ENCODE results near the gene AFF2. TPM values are rescaled to one million over a fixed set of nuclear protein-coding genes. Genes with fewer than 3 reads are reported as not detected.

Gene AFF2
- total RNA-seq, 1 experiment from 2014 or later: 0.19 TPM

GRCh38 chrX:148522006-148522405, 21.6 kb downstream of the AFF2 start:
- H3K27ac Mint-ChIP-seq (ENCODE audit: low read depth, unreplicated experiment): no peak overlapping the region
- no TSS peak for BruUV-seq (replicated peaks)
- CTCF ChIA-PET: interaction anchor here (0.7 kb wide), 1 partner anchor 8 kb away, joined by 3 read pairs; no protein-coding TSS in a partner anchor

GRCh38 chrX:148523303-148524080, 23.1 kb downstream of the AFF2 start:
- Mint-ChIP-seq H3K4me1 (ENCODE audit: insufficient read depth, unreplicated experiment) (no peaks in the 10 kb centered on the region), H3K36me3 (ENCODE audit: insufficient read depth, unreplicated experiment) (no peaks in the 10 kb centered on the region), H3K27me3 (ENCODE audit: insufficient read depth, unreplicated experiment) (no peaks in the 10 kb centered on the region), H3K4me3 (ENCODE audit: unreplicated experiment) (no peak overlapping the region), H3K9me3 (ENCODE audit: unreplicated experiment) (peaks cover 7% of the 10 kb centered on the region), H3K27ac (ENCODE audit: low read depth, unreplicated experiment) (no peak overlapping the region)
- TF ChIP-seq, protein P1, sequence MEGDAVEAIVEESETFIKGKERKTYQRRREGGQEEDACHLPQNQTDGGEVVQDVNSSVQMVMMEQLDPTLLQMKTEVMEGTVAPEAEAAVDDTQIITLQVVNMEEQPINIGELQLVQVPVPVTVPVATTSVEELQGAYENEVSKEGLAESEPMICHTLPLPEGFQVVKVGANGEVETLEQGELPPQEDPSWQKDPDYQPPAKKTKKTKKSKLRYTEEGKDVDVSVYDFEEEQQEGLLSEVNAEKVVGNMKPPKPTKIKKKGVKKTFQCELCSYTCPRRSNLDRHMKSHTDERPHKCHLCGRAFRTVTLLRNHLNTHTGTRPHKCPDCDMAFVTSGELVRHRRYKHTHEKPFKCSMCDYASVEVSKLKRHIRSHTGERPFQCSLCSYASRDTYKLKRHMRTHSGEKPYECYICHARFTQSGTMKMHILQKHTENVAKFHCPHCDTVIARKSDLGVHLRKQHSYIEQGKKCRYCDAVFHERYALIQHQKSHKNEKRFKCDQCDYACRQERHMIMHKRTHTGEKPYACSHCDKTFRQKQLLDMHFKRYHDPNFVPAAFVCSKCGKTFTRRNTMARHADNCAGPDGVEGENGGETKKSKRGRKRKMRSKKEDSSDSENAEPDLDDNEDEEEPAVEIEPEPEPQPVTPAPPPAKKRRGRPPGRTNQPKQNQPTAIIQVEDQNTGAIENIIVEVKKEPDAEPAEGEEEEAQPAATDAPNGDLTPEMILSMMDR (IDR thresholded peaks at IDR 0.05; ENCODE audit: unreplicated experiment): no peak
- BruUV-seq (replicated peaks): no TSS peak
- CTCF ChIA-PET: interaction anchor here (0.6 kb wide), 1 partner anchor 112 kb away, joined by 3 read pairs; no protein-coding TSS in a partner anchor
- POLR2A ChIA-PET: no interaction called here
- intact Hi-C loops (cut with micrococcal nuclease): no loop called here
- DNase-seq (ENCODE audit: unreplicated experiment): no peak

More at GRCh38 chrX:148522006-148522405, 21.6 kb downstream of the AFF2 start:
- intact Hi-C loops (cut with micrococcal nuclease): no loop called here
- TF ChIP-seq, protein P1 (IDR thresholded peaks at IDR 0.05; ENCODE audit: unreplicated experiment): no peak
- Mint-ChIP-seq H3K4me3 (ENCODE audit: unreplicated experiment) (no peak overlapping the region), H3K9me3 (ENCODE audit: unreplicated experiment) (peaks cover 7% of the 10 kb centered on the region), H3K27me3 (ENCODE audit: insufficient read depth, unreplicated experiment) (no peaks in the 10 kb centered on the region), H3K36me3 (ENCODE audit: insufficient read depth, unreplicated experiment) (no peaks in the 10 kb centered on the region), H3K4me1 (ENCODE audit: insufficient read depth, unreplicated experiment) (no peaks in the 10 kb centered on the region)
- POLR2A ChIA-PET: no interaction called here
- DNase-seq (ENCODE audit: unreplicated experiment): no peak

DNA sequence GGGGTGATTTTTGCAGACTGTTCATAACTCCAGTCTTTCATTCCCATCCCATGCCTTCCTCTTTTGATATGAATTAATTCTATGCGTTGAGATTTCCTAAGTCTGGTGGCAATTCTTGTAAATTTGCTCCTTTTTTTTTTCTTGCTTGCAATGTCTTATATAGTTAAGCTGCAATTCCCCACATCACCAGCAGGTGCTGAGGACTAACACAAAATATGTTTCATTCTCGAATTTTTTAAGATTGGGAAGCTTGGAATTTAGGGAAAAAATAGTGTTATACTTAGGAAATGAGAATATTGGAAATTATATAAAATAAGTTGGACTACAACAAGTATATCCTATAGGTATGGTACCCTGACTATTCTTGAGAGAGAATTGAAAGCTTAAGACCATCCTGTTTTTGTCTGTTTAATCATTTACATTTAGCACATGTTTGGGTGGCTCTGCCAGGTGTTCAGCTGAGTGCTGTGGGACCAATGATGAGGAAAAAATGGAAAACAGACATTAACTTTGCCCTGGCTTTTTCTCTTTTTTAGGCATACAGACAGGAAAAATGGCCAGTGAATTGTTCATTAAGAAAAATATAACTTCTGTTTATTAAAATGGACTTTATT, 30.2 kb downstream of the AFF2 start:
- POLR2A ChIA-PET: interaction anchor here (0.9 kb wide), 1 partner anchor 17 kb away, joined by 4 read pairs; no protein-coding TSS in a partner anchor
- CTCF ChIA-PET: interaction anchor here (0.6 to 2.4 kb wide), 24 partner anchors 8 to 1098 kb away, joined by 3 to 9 read pairs (median 4); no protein-coding TSS in a partner anchor
- BruUV-seq (replicated peaks): no TSS peak
- Mint-ChIP-seq H3K36me3 (ENCODE audit: insufficient read depth, unreplicated experiment) (no peaks in the 10 kb centered on the region), H3K27ac (ENCODE audit: low read depth, unreplicated experiment) (no peak overlapping the region), H3K4me3 (ENCODE audit: unreplicated experiment) (no peak overlapping the region), H3K9me3 (ENCODE audit: unreplicated experiment) (no peaks in the 10 kb centered on the region), H3K27me3 (ENCODE audit: insufficient read depth, unreplicated experiment) (no peaks in the 10 kb centered on the region), H3K4me1 (ENCODE audit: insufficient read depth, unreplicated experiment) (no peaks in the 10 kb centered on the region)
- TF ChIP-seq, protein P1 (IDR thresholded peaks at IDR 0.05; ENCODE audit: unreplicated experiment): peak; percentile 47
- DNase-seq (ENCODE audit: unreplicated experiment): peak; percentile 16
- intact Hi-C loops (cut with micrococcal nuclease): no loop called here

DNA sequence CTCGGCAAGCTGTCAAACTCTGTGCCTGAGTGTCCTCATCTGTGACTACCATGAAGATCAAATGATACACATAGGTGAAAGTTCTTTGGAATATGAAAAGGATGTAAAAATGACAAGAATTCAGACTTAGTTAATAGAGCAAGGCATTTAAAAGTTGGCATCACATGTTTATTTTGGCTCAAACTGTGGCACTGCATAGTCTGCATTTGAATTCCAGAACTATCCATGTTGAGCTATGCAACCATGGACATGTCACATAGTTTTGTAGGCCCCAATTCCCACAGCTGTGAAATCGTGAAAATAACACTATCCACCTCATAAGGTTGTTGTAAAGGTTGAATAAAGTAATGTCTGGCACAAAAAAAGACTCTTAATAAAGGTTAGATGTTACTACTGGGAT, 33.9 kb downstream of the AFF2 start:
- intact Hi-C loops (cut with micrococcal nuclease): no loop called here
- no peak overlapping the region for H3K27ac Mint-ChIP-seq (ENCODE audit: low read depth, unreplicated experiment)
- TF ChIP-seq, protein P1 (IDR thresholded peaks at IDR 0.05; ENCODE audit: unreplicated experiment): no peak
- no peaks in the 10 kb centered on the region for H3K36me3 Mint-ChIP-seq (ENCODE audit: insufficient read depth, unreplicated experiment)
- no peaks in the 10 kb centered on the region for H3K9me3 Mint-ChIP-seq (ENCODE audit: unreplicated experiment)
- no TSS peak for BruUV-seq (replicated peaks)
- ChIA-PET POLR2A (no interaction called here), CTCF (no interaction called here)
- no peaks in the 10 kb centered on the region for H3K27me3 Mint-ChIP-seq (ENCODE audit: insufficient read depth, unreplicated experiment)
- H3K4me1 Mint-ChIP-seq (ENCODE audit: insufficient read depth, unreplicated experiment): no peaks in the 10 kb centered on the region
- no peak for DNase-seq (ENCODE audit: unreplicated experiment)
- no peak overlapping the region for H3K4me3 Mint-ChIP-seq (ENCODE audit: unreplicated experiment)
